Measurements from ENCODE around the gene SLC8A3.
"Not testable (repeated sequence)": the region's sequence is repeated elsewhere in the genome, so short reads cannot be mapped to it uniquely, and the experiment has no call there.

Gene SLC8A3, protein sequence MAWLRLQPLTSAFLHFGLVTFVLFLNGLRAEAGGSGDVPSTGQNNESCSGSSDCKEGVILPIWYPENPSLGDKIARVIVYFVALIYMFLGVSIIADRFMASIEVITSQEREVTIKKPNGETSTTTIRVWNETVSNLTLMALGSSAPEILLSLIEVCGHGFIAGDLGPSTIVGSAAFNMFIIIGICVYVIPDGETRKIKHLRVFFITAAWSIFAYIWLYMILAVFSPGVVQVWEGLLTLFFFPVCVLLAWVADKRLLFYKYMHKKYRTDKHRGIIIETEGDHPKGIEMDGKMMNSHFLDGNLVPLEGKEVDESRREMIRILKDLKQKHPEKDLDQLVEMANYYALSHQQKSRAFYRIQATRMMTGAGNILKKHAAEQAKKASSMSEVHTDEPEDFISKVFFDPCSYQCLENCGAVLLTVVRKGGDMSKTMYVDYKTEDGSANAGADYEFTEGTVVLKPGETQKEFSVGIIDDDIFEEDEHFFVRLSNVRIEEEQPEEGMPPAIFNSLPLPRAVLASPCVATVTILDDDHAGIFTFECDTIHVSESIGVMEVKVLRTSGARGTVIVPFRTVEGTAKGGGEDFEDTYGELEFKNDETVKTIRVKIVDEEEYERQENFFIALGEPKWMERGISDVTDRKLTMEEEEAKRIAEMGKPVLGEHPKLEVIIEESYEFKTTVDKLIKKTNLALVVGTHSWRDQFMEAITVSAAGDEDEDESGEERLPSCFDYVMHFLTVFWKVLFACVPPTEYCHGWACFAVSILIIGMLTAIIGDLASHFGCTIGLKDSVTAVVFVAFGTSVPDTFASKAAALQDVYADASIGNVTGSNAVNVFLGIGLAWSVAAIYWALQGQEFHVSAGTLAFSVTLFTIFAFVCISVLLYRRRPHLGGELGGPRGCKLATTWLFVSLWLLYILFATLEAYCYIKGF

DNA sequence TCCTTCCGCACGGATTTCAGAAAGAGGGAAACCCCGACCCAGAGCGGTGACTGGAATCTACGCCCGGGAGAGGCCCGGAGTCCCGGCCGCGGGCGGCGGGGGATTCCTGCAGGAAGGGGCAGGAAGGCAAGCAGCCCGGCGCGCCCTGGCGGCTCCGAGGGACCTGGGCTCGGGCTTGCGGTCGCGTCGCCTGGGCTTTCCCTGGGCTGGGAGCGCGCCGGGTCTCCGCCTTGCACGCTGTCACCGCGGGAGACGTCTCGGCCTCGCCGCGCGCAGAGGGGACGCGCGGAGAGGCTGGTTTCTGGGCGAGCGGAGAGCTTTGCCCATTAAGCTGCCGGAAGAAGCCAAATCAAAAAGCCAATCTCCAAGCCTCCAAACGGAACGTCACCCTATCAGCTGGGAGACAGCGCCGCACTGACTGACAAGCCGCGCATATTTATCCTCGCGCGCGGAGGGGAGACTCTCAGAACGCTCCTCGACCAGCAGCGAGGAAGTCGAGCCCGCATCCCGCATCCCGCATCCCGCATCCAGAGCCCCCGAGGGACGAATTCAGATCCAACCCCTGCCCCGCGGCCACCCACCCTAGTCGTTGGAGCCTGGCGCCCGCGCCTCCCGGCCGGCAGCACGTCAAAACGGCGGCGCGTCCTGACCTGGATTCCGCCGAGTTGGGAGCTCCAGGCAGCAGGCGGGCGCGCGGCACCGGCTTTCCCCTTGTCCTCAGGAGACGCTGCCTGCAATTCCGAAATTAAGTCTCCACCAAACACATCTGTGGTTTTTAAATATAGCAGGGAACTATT is at the start of gene SLC8A3:
Gene SLC8A3 (minus strand): TSS at position 293 of the 797 bp plus-strand sequence. CDS start 20,529 bp downstream, outside the sequence.
- peak; percentile 48 to 49 for DNase-seq

DNA sequence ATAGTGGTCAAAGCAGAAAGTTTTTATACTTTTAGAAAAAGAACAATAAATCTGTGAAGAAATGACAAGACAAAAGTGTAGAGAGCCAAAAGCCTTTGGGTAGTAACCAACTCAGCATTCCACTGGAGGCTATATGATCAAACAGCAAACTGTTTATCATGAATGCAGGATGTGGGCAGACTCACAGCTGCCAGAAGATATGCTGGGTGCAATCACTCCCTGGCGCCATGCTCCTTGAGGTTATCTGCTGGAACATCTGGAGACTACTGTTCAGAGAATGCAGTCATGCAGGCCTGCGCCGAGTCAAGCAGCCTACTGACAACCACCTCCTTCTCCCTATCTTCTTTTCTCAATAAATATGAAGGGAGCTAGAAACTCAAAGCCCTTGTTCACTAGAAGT is 49.0 kb upstream of the SLC8A3 start:
- DNase-seq = no peak

DNA sequence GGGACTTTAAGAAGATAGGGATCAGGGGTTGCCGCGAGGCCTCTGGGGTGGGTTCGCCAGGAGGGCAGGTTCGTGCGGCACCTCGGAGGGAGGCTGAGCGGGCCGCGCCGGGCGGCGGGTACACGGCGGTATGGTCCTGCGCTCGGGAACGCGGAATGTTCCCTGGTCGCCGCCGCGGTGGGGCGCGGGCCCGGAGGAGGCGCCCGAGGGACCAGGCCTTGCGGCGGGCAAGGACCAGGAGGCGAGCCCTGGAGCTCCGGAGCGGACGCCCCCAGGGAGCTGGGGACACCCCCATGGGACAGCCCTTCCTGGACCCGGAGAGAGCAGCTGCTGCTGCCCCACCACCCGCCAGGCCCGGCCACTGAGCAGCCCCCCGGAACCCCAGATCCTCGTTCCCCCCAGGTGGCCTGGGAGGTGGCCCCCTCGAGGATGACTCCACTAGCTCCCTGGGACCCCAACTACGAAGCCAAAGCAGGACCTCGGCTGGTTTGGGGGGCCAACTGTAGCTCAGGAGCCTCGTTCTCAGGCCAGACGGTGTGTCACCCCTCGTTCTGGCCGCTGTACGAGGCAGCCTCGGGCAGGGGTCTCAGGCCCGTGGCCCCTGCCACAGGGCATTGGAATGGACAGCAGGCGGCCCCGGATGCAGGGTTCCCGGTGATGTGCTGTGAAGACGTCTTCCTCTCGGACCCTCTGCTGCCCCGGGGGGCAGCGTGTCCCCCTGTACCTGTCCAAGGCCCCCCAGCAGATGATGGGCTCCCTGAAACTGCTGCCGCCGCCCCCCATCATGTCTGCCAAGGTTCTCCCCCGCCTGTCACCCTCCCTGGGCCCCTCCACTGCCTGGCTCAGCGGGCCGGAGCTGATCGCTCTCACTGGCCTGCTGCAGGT is 45.6 kb upstream of the SLC8A3 start:
- no peak for DNase-seq

DNA sequence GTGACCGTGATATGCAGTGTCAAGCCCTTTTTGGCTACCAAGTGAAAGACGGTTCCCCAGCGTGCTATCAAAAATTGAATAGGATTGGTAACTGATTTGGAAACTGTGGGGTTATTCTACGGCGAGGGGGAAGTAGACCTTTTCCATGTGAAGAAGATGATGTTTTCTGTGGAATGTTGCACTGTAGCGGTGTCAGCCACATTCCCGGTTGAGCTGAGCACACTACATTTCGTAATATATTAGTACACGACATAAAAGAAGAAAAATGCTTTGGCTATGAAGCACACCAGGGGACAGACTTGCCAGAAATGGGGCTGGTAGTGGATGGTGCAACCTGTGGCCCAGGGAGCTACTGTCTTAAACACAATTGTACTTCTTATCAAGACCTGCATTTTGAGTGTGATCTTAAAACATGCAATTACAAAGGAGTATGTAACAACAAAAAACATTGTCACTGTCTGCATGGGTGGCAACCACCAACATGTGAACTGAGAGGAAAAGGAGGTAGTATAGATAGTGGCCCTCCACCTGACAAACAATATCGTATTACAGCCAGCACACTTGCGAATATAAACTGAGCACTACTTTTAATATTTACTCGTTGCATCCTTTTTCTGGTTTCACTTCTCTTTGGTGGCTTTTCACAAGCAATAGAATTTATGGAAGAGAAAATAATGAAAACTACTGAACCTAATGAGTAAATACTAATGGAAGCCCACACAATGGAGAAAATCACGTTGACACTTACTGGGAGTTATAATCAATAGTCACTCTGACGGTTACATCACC is 43.2 kb upstream of the SLC8A3 start:
- not testable (repeated sequence) for DNase-seq

DNA sequence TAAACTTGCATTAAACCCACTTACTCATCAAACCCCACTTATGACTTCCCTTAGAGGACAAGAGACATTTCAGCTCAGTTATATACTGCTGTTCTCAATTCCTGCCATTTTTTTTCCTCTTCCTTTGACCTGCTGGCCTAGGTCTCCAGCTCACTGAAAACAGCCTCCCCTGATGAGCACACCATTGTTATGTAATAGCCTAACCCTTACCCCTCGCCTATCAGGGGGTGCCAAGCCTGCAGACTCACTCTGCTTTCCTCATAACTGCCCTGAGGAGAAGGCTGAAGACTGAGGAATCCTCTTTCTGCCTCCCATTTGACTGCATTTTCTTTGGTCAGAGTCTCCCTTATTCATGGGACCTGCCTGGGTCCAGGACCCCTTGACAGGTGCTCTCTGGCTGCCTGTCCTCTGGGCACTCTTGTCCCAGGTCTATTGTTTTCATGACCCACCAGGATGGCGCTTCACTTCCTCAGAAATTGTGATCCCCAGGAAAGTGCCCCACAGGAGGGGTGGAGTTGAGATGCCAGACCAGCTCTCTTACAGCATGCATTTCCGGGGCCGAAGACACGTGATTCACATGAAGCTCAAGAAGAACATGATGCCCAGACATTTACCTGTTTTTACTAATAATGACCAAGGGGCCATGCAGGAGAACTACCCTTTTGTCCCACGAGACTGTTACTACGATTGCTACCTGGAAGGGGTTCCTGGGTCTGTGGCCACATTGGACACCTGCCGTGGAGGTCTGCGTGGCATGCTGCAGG is 41.3 kb upstream of the SLC8A3 start:
- DNase-seq = not testable (repeated sequence)

DNA sequence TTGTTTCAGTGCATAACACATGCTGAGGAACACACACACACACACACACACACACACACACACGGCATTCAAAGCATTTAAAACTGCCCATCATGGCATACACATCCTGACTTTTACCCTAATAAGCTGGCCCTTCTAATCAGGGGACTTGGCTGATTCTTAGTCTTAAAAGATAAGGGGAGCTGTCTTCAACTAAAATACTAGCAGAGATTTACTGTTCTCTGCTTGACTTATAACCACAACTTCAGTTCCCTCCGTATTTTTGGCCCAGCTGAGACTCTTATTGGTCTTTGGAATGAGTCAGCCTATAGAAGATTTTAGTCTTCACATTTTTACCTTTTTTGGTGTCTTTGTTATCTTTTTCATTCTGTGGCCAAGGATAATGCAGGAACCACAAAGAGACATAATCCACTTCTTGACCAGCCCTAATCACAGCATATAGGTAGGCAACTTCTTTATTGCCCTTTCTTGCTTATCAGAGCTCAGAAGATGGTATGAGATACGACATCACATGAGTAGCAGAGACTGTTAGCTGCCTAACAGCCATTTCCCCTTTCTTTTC is 25.1 kb upstream of the SLC8A3 start:
- DNase-seq = no peak

DNA sequence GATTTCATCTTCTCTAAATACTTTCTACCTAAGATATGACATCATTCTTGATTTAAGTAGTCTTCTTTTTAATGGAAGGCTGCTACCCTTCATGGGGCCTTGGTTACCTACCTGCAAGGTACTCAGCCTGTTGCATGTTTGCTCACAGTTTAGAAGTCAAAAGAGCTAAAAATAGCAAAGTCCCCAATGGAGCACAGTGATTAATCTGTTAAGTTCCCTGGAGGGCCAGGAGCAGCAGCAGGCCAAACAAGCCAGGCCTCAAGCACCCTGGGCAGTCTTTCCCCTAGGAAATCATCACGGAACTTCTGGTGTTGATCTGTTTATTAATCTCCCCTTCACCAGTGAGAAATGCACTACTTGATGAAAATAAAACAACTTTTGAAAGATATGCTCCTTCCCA is 24.0 kb upstream of the SLC8A3 start:
- DNase-seq = no peak

DNA sequence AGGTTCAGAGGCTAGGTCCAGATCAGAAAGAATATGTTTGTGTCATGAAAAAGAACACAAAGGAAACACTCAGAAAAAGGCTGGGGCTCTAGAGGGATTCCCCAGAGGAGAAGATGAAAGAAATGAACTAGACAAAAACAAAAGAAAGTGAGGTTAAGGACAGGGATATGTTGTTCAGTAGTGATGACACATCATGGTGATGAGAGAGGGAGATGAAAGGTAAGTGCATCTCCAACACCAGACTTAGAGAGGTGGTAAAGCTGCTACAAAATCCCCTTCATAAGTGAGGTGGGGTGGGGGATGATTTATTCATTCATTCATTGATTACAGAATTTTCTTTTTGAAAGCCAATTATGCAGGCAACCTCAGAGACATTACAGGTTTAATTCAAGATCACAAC is 19.6 kb upstream of the SLC8A3 start:
- DNase-seq = no peak

DNA sequence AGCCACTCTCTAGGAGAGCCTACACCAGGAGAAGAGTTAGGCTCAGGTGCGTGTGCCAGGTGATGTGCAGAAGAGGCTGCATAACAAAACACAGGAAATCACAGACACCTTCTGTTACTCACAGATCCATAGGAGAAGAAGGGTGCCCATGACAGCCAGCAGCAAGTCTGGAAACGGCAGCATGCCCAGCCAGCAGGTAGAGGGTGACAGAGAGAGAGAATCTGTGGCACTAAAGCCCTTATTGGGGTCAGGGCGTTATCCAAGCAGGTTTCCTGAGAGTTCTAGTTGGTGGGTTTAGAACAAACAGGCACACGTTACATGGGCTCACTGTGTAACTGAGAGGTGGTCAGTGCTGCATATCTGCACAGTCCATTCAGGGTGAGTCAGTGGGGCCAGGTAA is 14.9 kb upstream of the SLC8A3 start:
- no peak for DNase-seq

DNA sequence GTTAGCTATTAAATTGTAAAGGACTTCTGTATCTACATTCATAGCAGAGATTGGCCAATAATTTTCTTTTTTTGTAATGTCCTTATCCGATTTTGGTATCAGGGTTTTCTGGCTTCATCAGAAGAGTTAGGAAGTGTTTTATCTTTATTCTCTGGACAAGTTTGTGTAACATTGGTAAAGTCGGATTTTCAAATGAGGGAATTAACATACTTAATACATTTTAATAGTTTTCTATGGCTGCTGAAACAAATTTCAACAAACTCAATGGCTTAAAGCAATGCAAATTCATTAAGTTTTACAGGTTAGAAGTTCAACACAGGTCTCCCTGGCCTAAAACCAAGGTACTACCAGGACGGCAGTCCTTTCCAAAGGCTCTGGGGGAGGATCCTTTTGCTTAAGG is 13.2 kb upstream of the SLC8A3 start:
- DNase-seq = no peak

DNA sequence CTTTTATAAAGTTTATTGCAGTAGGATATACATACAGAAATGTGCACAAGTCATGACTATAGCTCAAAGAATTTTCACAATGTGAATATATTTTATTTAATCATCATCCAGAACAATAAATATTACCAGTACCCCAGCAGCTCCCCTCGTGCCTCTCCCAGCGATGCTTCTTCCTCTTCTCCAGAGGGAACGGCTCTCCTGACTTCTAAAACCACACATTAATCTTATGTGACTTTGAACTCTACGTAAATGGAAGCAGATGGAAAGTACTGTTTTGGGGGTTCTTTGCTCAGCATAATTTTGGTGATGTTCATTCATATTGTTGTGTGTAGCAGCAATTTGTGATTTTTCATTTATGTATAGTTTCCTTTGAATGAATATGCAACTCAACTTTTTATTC is 4.6 kb upstream of the SLC8A3 start:
- DNase-seq = no peak

DNA sequence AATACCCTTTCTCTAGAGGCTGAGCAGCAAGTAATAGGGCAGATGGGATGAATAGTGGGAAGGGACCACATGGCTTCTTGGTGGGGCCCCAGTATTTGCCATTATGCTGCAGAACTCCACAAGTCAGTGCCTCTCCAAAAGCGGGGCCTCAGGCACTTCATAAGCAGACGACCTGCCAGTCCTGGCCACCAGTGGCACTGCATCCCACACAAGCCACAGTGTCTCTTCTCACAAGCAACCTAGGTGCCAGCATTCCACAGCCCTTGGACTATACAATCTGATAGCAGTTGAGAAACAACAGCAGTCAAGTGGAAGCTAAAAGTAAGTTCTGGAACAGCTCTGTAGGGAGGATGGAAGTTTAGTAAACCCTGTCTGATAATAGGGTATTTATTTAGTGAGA is 4.2 kb upstream of the SLC8A3 start:
- DNase-seq = no peak

DNA sequence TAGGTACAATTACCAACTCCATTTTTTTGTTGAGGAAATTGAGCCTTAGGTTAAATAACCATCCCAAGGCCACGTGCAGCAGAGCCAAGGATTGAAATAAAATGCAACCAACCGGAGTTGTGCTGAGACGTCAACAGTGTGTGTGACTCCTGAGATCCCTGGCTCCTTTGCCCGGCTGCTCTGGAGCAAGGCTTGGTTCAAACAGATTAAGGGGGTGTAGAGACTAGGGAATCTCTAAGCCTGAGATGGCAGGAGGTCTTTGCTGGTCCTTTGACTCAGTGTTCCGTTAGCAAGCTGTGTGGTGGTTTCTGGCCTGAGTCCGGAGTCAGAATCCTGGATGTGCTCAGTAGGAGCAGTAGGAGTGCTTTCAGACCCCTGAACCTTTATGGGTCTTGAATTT is 1.4 kb upstream of the SLC8A3 start:
- no peak for DNase-seq

DNA sequence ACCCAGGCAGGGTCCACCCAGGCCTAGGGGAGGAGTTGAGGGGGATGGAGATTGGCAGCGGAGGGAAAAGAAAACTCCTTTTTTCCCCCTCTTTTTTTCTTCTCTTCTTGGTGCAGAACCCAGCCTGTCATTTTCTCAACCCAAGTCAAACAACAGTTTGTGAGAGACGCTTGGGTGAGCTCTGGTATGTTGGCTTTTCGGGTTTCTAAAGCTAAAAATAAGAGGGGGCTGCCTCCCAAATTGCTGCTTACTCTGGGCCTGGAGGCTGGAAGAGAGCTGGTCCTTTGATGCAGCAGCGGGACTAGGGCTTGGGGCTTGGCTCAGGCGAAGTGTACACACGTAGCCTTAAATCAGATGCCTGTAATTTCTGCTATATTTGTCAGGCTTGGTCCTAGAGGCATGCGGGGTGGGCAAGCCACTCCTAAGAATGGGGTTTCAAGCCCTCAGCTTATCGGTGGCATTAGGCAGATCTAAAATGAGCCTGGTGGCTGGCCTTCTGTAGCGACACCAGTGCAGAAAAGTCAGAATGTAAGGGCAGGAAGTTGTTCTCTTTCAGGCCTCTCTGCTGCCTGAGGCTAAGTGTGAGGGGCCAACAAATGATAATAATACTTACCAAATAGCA is 816 bp upstream of the SLC8A3 start:
- no peak for DNase-seq

DNA sequence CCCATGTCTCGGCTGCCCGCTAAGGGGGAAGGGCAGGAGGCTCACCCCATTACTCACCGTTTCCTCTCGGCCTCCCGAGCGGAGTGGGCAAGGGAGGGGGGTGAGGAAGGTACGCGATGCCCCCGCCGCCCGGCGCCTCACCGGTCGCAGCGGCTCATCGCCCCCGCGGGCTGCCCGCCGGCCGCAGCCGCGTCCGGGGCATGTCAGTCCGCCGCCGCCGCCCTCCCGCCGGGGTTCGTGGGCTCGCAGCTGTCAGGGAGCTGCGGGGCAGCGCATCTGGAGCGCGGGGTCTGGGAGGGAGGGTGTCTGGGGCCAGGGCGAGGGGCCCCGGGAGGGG is 461 bp downstream of the SLC8A3 start:
- no peak for DNase-seq

DNA sequence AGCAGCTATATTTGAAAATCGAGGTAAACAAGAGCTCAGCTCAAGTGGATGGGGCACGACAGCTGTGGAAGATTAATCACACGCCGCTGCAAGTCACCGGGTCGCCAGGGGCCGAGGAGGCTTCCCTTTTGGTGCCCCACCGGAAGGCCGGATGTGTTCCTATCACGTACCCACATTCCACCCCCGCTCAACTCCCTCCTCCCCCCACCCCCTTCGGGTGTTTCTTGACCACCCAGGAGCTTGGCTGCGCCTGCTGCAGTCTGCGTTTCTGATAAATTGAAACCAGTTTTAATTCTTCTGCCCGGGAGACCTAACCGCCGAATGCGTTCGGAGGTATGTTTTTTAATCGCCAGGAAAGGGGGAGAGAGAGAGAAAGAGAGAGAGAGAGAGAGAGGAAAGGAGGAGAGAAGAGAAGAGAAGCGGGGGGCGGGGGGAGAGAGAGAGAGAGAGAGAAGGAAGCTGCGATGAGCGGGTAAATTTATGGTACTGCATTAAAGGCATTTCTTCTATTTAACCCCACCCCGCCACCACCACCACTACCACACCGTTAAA is 1.8 kb downstream of the SLC8A3 start:
- no peak for DNase-seq

DNA sequence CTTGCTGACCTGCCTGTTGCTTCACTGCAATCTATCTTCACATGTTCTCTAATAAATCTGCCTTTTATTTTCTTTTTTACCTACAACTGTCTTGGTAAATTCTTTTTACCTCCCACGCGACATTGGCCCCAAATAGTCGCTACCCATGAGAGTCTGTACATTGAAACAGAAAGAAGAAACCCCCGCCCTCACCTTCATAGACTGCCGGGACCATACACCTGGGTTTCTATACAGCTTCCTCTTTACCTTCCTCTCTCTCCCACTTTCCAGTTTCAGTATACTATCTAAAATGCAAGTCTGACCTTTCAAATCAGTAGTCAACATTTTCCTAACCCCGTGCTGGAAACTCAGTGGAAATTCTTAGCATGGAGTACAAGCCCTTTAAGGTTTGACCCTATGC is 4.8 kb downstream of the SLC8A3 start:
- no peak for DNase-seq

DNA sequence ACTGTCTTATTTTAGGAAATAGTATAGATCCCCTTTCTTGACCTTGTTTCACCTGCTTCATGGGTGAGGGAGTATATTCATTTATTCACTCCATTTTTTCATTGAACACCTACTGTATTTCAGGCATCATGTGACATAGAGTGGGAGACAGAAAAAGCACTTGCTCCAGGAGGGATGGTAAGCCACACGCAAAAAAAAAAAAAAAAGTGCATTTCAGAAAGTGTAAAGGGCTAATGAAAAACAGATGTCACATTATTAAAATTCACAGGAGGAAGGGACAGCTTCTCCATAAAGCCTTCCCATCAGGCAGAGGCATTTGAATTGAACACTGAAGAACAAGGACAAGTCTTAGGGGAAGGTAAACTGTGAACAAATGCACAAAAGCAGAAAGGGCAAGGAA is 7.5 kb downstream of the SLC8A3 start:
- no peak for DNase-seq

DNA sequence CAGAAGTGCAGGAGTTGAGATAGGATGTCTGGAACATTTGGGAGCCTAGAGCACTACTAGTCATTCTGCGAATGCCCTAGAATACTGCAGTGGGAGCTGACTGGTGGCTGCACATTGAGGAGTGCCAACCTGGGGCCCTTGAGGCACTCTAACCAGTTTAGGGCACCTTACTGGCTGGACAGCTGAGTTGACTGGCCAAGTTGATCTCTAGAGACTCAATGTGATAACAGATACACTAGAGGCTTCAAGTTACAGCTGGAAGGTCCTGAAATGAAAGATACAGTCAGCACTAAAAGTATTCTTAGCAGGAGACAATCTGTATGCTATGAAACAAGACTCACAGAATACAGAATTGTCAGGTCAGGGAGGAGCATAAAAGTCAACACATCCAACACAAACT is 8.0 kb downstream of the SLC8A3 start:
- no peak for DNase-seq

Data from inflammatory macrophage treated with lipopolysaccharide for 1 hour (primary cell).